Measurements from ENCODE around the gene CLDN6.
A peak's percentile ranks its signal among the peaks of the same experiment; 100 is the strongest.
"Not testable (repeated sequence)": the region's sequence is repeated elsewhere in the genome, so short reads cannot be mapped to it uniquely, and the experiment has no call there.

CLDN6 gene

GRCh38 chr16:3017794-3018506, at the start of gene CLDN6:
Gene CLDN6, minus strand, starts transcription at chr16:3018183. Its CDS starts 2,162 bp downstream, at chr16:3016021.
- DNase-seq (ENCODE audit: low read depth in 2 of 2) = no peak

DNA sequence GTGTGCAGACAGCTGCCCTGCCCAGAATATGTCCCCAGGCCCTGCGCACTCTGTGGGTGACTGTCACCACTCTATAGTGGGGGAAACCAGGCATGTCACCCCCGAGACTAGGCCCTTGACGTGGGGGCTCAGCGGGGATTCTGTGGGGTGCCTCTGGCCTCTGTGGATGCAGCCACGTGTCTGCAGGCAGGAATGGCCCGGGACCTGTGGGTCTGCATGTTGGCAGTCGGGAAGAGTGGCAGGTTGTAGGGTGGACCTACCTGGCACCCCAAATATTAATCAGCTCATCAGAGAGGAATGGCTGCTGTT, 48.4 kb upstream of the CLDN6 start:
- no peak for DNase-seq (ENCODE audit: low read depth in 2 of 2)

- no peak for DNase-seq (ENCODE audit: low read depth in 2 of 2)
Measured at GRCh38 chr16:3065742-3066439, 47.9 kb upstream of the CLDN6 start.

GRCh38 chr16:3065069-3065741, 47.2 kb upstream of the CLDN6 start, which contains the start of gene IL32:
Gene IL32, plus strand, starts transcription at chr16:3065640. Its CDS starts 172 bp downstream, at chr16:3065812.
- peak; percentile 11 to 15 for DNase-seq (ENCODE audit: low read depth in 2 of 2)

DNA sequence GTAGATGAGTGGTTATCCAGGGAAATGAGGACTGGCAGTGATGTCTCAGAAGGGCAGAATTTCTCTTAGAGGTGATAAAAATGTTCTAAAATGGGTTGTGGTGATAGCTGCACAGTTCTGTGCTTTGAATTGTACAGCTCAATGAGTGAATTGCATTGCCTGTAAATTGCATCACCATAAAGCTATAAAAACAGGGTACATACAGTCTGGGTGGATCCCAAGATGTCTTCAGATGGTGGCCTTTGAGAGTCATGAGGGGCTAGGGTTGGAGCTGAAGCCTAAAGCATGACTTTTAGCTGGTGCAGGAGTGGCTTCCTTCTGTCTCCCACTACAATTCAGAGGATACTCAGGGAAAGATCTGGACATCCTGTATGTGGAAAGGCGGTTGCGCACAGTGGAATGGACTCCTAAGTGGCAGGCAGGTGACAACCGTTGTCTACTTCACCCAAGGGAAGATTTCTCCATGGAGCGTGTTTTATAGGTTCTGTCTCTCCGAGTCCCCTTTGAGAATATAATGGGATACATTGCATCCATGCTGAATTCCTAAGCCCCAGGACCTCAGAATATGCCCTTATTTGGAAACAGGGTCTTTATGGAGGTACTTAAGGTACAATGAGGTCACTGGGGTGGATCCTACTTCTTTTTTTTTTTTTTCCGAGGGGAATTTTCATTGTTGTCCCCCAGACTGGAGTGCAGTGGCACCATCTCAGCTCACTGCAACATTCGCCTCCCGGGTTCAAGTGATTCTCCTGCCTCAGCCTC, 45.8 kb upstream of the CLDN6 start:
- DNase-seq (ENCODE audit: low read depth in 2 of 2) = no peak

DNA sequence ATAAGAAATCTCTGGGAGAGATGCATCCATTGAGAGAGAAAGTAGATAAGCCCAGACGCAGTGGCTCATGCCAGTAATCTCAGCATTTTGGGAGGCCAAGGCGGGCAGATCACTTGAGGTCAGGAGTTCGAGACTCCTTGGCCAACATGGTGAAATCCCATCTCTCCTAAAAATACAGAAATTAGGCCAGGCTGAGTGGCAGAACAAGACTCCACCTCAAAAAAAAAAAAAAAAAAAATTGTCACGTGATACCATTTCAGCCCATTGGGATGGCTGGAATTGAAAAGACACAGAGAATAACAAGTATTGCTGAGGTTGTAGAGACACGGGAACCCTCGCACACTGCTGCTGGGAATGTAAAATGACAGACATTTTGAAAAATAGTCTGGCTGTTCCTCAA, 44.6 kb upstream of the CLDN6 start:
- DNase-seq (ENCODE audit: low read depth in 2 of 2) = no peak

GRCh38 chr16:3060339-3061127, 42.5 kb upstream of the CLDN6 start:
- no peak for DNase-seq (ENCODE audit: low read depth in 2 of 2)

DNA sequence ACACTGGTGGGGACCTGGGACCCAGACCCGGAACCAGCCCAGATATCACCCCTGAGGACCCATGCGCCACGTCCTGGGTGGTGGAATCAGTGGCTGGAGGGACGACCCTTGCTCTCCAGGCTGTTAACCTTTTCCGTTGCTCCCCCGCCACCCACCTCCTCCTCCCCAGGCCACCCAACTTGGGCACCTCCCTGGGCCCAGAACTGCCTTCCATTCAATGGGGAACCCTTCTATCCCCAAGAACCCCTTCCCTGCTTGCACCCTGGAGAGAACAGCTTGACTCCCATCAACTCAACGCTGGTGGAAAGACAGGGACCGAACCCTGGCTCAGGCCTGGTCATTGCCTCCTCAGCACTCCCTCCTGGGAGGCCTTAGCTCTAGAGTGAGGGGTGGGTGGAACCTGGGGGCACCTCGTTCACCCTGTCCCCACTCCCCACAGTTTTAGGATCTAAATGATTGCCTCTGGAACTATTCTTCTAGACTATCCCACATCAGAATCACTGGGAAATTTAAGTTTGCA, 41.8 kb upstream of the CLDN6 start:
- no peak for DNase-seq (ENCODE audit: low read depth in 2 of 2)

- peak; percentile 58 to 67 for DNase-seq (ENCODE audit: low read depth in 2 of 2)
Measured at GRCh38 chr16:3059041-3059722, 41.2 kb upstream of the CLDN6 start.

- no peak for DNase-seq (ENCODE audit: low read depth in 2 of 2)
Measured at GRCh38 chr16:3058139-3059030, 40.4 kb upstream of the CLDN6 start.

GRCh38 chr16:3057181-3058138, 39.5 kb upstream of the CLDN6 start:
- DNase-seq (ENCODE audit: low read depth in 2 of 2) = no peak

- DNase-seq (ENCODE audit: low read depth in 2 of 2) = no peak
Measured at GRCh38 chr16:3056336-3057180, 38.6 kb upstream of the CLDN6 start.

GRCh38 chr16:3055734-3056115, 37.7 kb upstream of the CLDN6 start:
- DNase-seq (ENCODE audit: low read depth in 2 of 2) = not testable (repeated sequence)

- no peak for DNase-seq (ENCODE audit: low read depth in 2 of 2)
Measured at GRCh38 chr16:3054965-3055733, 37.2 kb upstream of the CLDN6 start.

GRCh38 chr16:3053330-3053710, 35.3 kb upstream of the CLDN6 start:
- not testable (repeated sequence) for DNase-seq (ENCODE audit: low read depth in 2 of 2)

DNA sequence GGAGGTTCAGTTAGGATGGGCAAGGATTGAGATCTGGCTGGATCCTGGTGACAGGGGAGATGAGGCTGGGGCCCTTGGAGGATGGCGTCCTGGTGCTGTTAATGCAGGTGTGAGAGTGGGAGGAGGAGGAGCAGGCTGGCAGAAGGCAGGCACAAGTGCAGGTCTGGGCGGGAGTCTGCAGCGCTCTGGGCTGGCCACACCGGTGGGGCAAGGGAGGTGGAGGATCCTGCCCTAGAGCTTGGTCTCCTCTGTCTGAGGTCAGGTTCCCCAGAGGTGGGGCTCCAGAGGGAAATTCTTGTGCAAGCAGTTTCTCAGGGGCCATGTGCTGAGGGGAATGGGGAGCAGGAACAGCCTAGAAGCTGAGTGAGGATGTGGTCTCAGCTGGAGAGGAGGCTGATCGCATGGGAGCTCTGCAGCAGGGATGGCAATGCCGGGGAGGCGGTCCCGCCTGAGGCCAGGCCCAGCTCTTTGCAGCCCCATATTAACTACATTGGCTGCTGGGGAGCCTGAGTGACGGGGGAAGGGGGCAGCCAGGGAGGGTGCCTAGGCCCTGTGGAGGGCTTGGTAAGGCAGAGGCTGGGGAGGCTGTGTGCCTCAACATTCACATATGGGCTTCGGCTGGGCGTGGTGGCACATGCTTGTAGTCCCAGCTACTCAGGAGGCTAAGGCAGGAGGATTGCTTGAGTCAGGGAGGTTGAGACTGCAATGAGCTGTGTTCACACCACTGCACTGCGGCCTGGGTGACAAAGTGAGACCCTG, 34.8 kb upstream of the CLDN6 start:
- not testable (repeated sequence) for DNase-seq (ENCODE audit: low read depth in 2 of 2)
